DMS153 treated with DMSO at 0.1 percent for 48 hours (cell line): ENCODE results near the gene LRTM2.

ENCODE experiments used
- DNase-seq: peaks from one replicate; lab custom pipeline; 2025; ENCODE audit not compliant: unreplicated experiment; lab: John Stamatoyannopoulos, UW

The LRTM2 gene

GRCh38 chr12:1842183-1842904 is 22.0 kb downstream of the LRTM2 start:
- DNase-seq: no peak

- DNase-seq: no peak
Measured at GRCh38 chr12:1842905-1843640, 22.7 kb downstream of the LRTM2 start.

- no peak for DNase-seq
Measured at GRCh38 chr12:1843641-1844005, 23.3 kb downstream of the LRTM2 start.

GRCh38 chr12:1844223-1844622 is 23.9 kb downstream of the LRTM2 start:
- no peak for DNase-seq

GRCh38 chr12:1844661-1845409 is 24.5 kb downstream of the LRTM2 start:
- no peak for DNase-seq

GRCh38 chr12:1845427-1845826 is 25.1 kb downstream of the LRTM2 start:
- DNase-seq: no peak

GRCh38 chr12:1845886-1846285 is 25.5 kb downstream of the LRTM2 start:
- no peak for DNase-seq

- DNase-seq: no peak
Measured at GRCh38 chr12:1846421-1847405, 26.3 kb downstream of the LRTM2 start.

GRCh38 chr12:1847411-1847810 is 27.0 kb downstream of the LRTM2 start:
- no peak for DNase-seq

GRCh38 chr12:1848146-1848545 is 27.8 kb downstream of the LRTM2 start:
- no peak for DNase-seq

GRCh38 chr12:1848745-1849144 is 28.4 kb downstream of the LRTM2 start:
- no peak for DNase-seq

GRCh38 chr12:1851151-1851701 is 30.9 kb downstream of the LRTM2 start:
- no peak for DNase-seq

GRCh38 chr12:1852076-1852475 is 31.7 kb downstream of the LRTM2 start:
- DNase-seq: no peak

GRCh38 chr12:1853716-1854115 is 33.4 kb downstream of the LRTM2 start:
- no peak for DNase-seq

GRCh38 chr12:1855241-1855640 is 34.9 kb downstream of the LRTM2 start:
- DNase-seq: no peak

- no peak for DNase-seq
Measured at GRCh38 chr12:1857086-1857485, 36.7 kb downstream of the LRTM2 start.

GRCh38 chr12:1857821-1858220 is 37.5 kb downstream of the LRTM2 start:
- no peak for DNase-seq

- DNase-seq: no peak
Measured at GRCh38 chr12:1858456-1858855, 38.1 kb downstream of the LRTM2 start.

- DNase-seq: no peak
Measured at GRCh38 chr12:1859643-1860042, 39.3 kb downstream of the LRTM2 start.

- DNase-seq: no peak
Measured at GRCh38 chr12:1862973-1863372, 42.6 kb downstream of the LRTM2 start.
